ENCODE results near the gene PCSK7. TPM values are rescaled to one million over a fixed set of nuclear protein-coding genes. Genes with fewer than 3 reads are reported as not detected.

The PCSK7 gene
- total RNA-seq, 4 donors from 2014 or later, result 37.6 to 83.2 (median 56.0) TPM

- DNase-seq (ENCODE audit: low spot score in 2 of 2), result no peak
- no peak overlapping the region for H3K4me3 ChIP-seq (ENCODE audit: low read depth, poor library complexity, severe bottlenecking)
- TF ChIP-seq POLR2A (IDR thresholded peaks at IDR 0.05) (no peak), CTCF (IDR thresholded peaks at IDR 0.05) (no peak)
- intact Hi-C loops (cut with DNase I; ENCODE audit: low total_unique reads), result no loop called here
- WGBS, 2 donors, result 88 to 94% methylated on average over 15 of the region's 15 CpGs
These were observed 38.5 kb downstream of the PCSK7 start for GRCh38 chr11:117193130-117194020.

DNA sequence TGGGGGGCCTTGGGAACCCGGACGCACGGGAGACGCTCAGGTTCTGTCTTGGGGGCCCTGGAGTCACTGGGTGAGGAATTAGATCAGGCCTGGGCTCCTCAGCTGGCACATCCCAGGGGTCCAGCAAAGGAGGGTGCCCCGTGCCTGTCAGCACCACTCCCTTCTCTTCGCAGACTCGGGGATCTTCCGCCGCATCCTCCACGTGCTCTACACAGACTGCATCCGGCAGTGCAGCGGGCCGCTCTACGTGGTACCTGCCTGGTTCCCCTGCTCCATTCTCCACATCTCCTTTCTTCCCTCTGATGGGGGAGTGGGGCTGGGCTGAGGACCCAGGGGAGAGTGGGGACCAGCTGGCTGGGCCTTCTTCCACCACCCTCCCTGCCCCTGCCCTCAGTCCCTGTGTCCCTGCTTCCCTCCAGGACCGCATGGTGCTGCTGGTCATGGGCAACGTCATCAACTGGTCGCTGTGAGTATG lies 39.4 kb downstream of the PCSK7 start:
- DNase-seq (ENCODE audit: low spot score in 2 of 2), result no peak
- WGBS, 2 donors, result 94 to 95% methylated on average over 13 to 15 of the region's 17 CpGs
- H3K4me3 ChIP-seq (ENCODE audit: low read depth, poor library complexity, severe bottlenecking), result no peak overlapping the region
- intact Hi-C loops (cut with DNase I; ENCODE audit: low total_unique reads), result no loop called here
- no peak for TF ChIP-seq POLR2A (IDR thresholded peaks at IDR 0.05)
- no peak for TF ChIP-seq CTCF (IDR thresholded peaks at IDR 0.05)

GRCh38 chr11:117191680-117192400 lies 40.0 kb downstream of the PCSK7 start:
- H3K4me3 ChIP-seq (ENCODE audit: low read depth, poor library complexity, severe bottlenecking), result no peak overlapping the region
- peak in 1 of 2 donors; percentile 83 for DNase-seq (ENCODE audit: low spot score in 2 of 2)
- WGBS, 2 donors, result 90 to 93% methylated on average over 24 of the region's 26 CpGs
- TF ChIP-seq POLR2A (IDR thresholded peaks at IDR 0.05) (no peak), CTCF (IDR thresholded peaks at IDR 0.05) (no peak)
- intact Hi-C loops (cut with DNase I; ENCODE audit: low total_unique reads), result no loop called here

GRCh38 chr11:117189941-117190544 lies 41.8 kb downstream of the PCSK7 start:
- peak in 1 of 2 donors; percentile 79 for DNase-seq (ENCODE audit: low spot score in 2 of 2)
- intact Hi-C loops (cut with DNase I; ENCODE audit: low total_unique reads), result no loop called here

More at GRCh38 chr11:117189941-117190544, 41.8 kb downstream of the PCSK7 start:
- TF ChIP-seq CTCF (IDR thresholded peaks at IDR 0.05) (no peak), POLR2A (IDR thresholded peaks at IDR 0.05) (no peak)
- 73 to 80% methylated on average over 8 of the region's 8 CpGs for WGBS, 2 donors
- H3K4me3 ChIP-seq (ENCODE audit: low read depth, poor library complexity, severe bottlenecking), result no peak overlapping the region

All from lower leg skin (tissue), 4 donors.